Posterior vena cava (tissue), 2 donors: ENCODE data around the gene PDF. TPM values are rescaled to one million over a fixed set of nuclear protein-coding genes. Genes with fewer than 3 reads are reported as not detected.
"Not testable (repeated sequence)": the region's sequence is repeated elsewhere in the genome, so short reads cannot be mapped to it uniquely, and the experiment has no call there.

ENCODE experiments used
- DNase-seq: peaks from one replicate; pipeline ENCODE4 v3.0.0-alpha.2; 2020; ENCODE audit warnings: low spot score
- intact Hi-C, 2 donors: fragments of 100-400 bp; cut with DNase I; formaldehyde crosslinking; loops; one replicate each; pipeline versions ENCODE4 v1.14.1 to v1.14.2; 2022 to 2023
- long read RNA-seq, 2 donors: library from polyadenylated mRNA; unstranded; transcript quantifications; one replicate each; pipeline ENCODE4 v2.0.0, GENCODE V29; 2020 to 2021
- total RNA-seq, 2 donors: library from RNA; stranded (reverse); fragmentation: NEBNext Ultra II Directional; extraction: Animal tissue kit (Norgen Biotek cat#: 25700); gene quantifications; one replicate each; pipeline ENCODE4 v1.2.1, GENCODE V29; 2021
- donor health status: DM: yes; HTN: yes; CAD: no.
- donor health status: DM: yes; HTN: yes; CAD: no.

PDF gene
- 1 to 10 TPM; 6.6 to 6.9 TPM for total RNA-seq
- long read RNA-seq, donor 1, partial matches to known transcripts: 0 of 1 reads
- long read RNA-seq, donor 1, other reads (novel, unspliced or antisense): 0 of 1 reads
- long read RNA-seq, donor 2, partial matches to known transcripts: 0 of 4 reads
- long read RNA-seq, donor 2, other reads (novel, unspliced or antisense): 0 of 4 reads

GRCh38 chr16:69330286-69331109 lies at the start of gene PDF:
Gene PDF (minus strand): TSS chr16:69330588. CDS start chr16:69330570, 18 bp downstream.
- peak; percentile 98 for DNase-seq
- intact Hi-C loops: no loop called here

- intact Hi-C loops: no loop called here
- DNase-seq: no peak
Measured at GRCh38 chr16:69378760-69379159, 48.4 kb upstream of the PDF start.

GRCh38 chr16:69378036-69378435 lies 47.6 kb upstream of the PDF start:
- no peak for DNase-seq
- intact Hi-C loops: no loop called here

GRCh38 chr16:69376393-69377059 lies 46.1 kb upstream of the PDF start:
- intact Hi-C loops: no loop called here
- no peak for DNase-seq

GRCh38 chr16:69373019-69373418 lies 42.6 kb upstream of the PDF start:
- intact Hi-C loops: no loop called here
- DNase-seq: no peak

- intact Hi-C loops: no loop called here
- DNase-seq: no peak
Measured at GRCh38 chr16:69371564-69371963, 41.2 kb upstream of the PDF start.

- intact Hi-C loops: no loop called here
- no peak for DNase-seq
Measured at GRCh38 chr16:69368866-69369265, 38.5 kb upstream of the PDF start.

GRCh38 chr16:69367980-69368379 lies 37.6 kb upstream of the PDF start:
- intact Hi-C loops: no loop called here
- no peak for DNase-seq

- intact Hi-C loops: no loop called here
- no peak for DNase-seq
Measured at GRCh38 chr16:69366431-69366830, 36.0 kb upstream of the PDF start.

- intact Hi-C loops: no loop called here
- DNase-seq: no peak
Measured at GRCh38 chr16:69365901-69366300, 35.5 kb upstream of the PDF start.

GRCh38 chr16:69364088-69364487 lies 33.7 kb upstream of the PDF start:
- intact Hi-C loops: no loop called here
- no peak for DNase-seq

GRCh38 chr16:69363281-69363717 lies 32.9 kb upstream of the PDF start:
- DNase-seq: no peak
- intact Hi-C loops: no loop called here

GRCh38 chr16:69360070-69360469 lies 29.7 kb upstream of the PDF start:
- intact Hi-C loops, DNase-seq: not testable (repeated sequence)

GRCh38 chr16:69351309-69352027 lies 21.1 kb upstream of the PDF start, which contains the start of gene TMED6:
Gene TMED6 (minus strand): TSS chr16:69351786. CDS start chr16:69351753, 33 bp downstream.
- DNase-seq: peak; percentile 13

GRCh38 chr16:69350536-69351133 lies 20.2 kb upstream of the PDF start:
- intact Hi-C loops: loop anchor here in 1 of 2 donors (1.0 kb wide), 1 partner anchor 35 kb away; no protein-coding TSS in a partner anchor

More at GRCh38 chr16:69351309-69352027, 21.1 kb upstream of the PDF start, which contains the start of gene TMED6:
- intact Hi-C loops: no loop called here

GRCh38 chr16:69349536-69349935 lies 19.1 kb upstream of the PDF start:
- intact Hi-C loops: no loop called here
- DNase-seq: peak; percentile 40

More at GRCh38 chr16:69350536-69351133, 20.2 kb upstream of the PDF start:
- DNase-seq: peak; percentile 46

- intact Hi-C loops: no loop called here
- no peak for DNase-seq
Measured at GRCh38 chr16:69348222-69348621, 17.8 kb upstream of the PDF start.

- intact Hi-C loops: no loop called here
- no peak for DNase-seq
Measured at GRCh38 chr16:69346683-69347082, 16.3 kb upstream of the PDF start.

- no peak for DNase-seq
- intact Hi-C loops: no loop called here
Measured at GRCh38 chr16:69345923-69346322, 15.5 kb upstream of the PDF start.
